Subcutaneous adipose tissue (tissue), 4 donors: ENCODE results near the gene YWHAQ. TPM values are rescaled to one million over a fixed set of nuclear protein-coding genes. Genes with fewer than 3 reads are reported as not detected.

Source experiments
- total RNA-seq, 4 donors: library from RNA; depleted of rRNA; stranded (reverse); fragments of >200 nt; gene quantifications; one replicate each; pipeline ENCODE4 v1.1.0, GENCODE V29; 2016
- TF ChIP-seq, protein P1 (sequence below): fragments of 450-650 bp; IDR thresholded peaks from one replicate; pipeline ENCODE4 v1.5.1; 2016; ENCODE audit warnings: low read depth, mild to moderate bottlenecking, control low read depth, antibody characterized with exemption, moderate library complexity

The YWHAQ gene
- total RNA-seq, 4 donors from 2014 or later: 113 to 220 (median 176) TPM

GRCh38 chr2:9647884-9648283, 17.1 kb upstream of the YWHAQ start:
- TF ChIP-seq, protein P1, sequence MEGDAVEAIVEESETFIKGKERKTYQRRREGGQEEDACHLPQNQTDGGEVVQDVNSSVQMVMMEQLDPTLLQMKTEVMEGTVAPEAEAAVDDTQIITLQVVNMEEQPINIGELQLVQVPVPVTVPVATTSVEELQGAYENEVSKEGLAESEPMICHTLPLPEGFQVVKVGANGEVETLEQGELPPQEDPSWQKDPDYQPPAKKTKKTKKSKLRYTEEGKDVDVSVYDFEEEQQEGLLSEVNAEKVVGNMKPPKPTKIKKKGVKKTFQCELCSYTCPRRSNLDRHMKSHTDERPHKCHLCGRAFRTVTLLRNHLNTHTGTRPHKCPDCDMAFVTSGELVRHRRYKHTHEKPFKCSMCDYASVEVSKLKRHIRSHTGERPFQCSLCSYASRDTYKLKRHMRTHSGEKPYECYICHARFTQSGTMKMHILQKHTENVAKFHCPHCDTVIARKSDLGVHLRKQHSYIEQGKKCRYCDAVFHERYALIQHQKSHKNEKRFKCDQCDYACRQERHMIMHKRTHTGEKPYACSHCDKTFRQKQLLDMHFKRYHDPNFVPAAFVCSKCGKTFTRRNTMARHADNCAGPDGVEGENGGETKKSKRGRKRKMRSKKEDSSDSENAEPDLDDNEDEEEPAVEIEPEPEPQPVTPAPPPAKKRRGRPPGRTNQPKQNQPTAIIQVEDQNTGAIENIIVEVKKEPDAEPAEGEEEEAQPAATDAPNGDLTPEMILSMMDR: no peak

DNA sequence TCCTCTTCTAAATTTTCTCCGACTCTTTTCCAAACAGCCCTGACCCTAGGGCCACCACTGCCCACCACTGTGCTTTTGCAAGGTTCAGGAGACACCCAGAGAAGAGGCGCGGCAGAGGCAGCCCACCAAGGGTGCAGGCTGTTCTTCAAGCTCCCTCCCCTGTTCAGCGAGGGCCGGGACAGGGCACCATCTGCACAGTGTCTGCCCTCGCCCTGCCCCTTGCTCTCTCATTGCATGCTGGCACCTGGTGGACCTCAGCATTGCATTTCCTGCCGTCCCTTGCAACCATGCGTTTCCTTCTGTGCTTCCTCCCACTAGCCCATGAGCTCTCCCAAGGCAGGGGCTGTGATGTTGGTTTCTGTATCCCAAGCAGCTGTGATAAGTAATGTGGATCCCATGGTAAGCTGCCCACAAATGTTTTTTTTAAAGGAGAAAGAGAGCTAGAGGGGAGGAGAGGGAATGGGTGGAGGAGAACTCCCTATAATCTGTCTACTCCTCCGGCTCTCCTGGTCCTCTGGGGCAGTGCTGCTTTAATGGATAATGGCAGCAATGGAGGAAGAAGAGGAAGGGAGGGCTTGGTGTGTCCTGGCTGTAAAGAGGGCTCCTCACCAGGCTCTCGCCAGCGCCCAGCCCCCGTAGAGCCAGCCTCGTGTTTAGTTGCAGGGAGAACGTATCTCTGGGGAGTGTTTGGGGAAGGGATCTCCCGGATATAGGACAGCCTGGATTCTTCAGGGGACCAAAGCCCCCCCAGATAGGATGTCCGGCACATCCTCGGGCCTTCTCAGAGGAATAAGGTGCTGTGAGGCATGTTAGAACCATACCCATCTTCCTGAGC, 15.6 kb upstream of the YWHAQ start:
- TF ChIP-seq, protein P1: no peak

DNA sequence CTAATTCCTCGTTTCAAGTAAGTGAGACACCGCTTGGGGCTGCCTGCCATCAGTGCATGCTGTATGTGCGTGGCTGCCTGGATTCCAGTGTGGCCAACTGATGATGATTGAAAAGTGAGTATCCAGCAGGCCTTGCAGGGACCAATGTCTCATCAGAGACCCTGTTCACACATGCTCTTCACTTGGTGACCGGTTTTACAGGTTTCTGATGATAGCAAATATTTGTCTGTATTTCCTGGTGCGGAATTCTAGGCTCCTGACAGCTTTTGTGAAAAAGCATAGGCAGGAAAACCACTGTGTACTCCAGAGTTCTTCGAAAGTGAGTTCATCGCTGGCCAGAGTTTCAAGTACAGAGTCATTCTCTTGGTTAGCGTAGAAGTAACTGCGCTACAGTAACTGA, 13.8 kb upstream of the YWHAQ start:
- TF ChIP-seq, protein P1: no peak

DNA sequence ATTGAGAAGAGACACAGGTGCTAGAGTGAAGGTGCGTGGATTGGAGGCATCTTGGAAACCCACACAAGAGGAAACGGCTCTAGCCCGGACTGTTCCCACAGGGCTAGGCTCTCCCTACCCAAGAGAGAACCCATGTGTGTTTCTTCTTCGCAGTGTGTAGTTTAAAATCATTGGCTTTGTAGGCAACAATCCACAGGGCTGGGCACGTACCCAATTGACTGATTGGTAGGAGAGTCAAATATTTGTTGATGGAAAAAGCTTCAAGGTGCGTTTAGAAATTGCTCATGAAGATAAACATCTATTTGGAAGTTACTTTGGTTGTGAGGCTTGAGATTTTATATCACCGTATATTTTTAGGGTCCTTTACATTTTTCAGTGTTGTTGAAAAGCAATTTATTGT, 13.2 kb upstream of the YWHAQ start:
- TF ChIP-seq, protein P1: no peak

DNA sequence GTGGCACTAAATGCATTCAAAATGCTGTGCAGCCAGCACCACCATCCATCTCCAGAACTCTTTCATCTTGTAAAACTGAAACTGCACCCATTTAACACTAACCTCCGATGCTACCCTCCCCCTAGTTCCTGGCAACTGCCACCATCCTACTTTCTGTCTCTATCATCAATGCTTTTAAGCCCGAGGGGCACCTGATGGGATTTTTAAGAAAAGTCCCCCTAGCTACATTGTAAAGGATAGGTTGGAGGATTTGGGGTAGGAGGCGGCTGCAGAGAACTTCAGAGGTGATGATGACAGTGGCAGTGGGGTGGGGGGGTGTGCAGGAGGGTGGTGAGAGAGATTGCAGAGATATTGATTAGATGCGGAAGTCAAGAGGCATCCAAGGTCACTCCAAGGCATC, 10.8 kb upstream of the YWHAQ start:
- TF ChIP-seq, protein P1: no peak

- TF ChIP-seq, protein P1: no peak
Observed at GRCh38 chr2:9640403-9641104, 9.8 kb upstream of the YWHAQ start.

DNA sequence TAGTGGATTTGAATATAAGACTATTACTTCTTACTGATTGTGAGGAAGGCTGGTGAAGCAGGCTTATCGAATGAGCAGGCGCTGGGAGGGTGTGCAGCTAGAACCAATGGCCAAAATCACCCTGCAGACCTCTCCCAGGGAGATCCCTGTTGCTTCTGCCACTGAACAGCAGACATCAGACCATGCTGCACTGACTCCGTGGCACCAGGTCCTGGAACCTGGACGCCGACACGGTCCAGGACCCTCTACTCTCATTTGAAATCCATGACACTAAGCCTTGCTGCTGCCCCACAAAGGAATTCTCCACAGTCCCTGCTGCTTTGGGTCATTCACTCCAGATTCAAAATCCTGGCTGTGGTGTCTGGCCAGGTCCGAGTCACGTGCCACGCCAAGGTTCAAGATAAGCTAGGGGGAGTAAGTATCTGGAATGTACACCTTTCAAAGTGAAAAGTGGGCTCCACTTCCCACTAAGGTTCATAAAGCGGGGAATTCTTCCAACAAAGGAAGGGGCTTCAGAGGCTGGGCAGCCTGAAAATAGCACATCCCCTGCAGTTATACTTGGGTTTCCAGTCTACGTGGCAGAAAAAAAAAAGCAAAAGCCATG, 9.0 kb upstream of the YWHAQ start:
- TF ChIP-seq, protein P1: no peak
